Suprapubic skin (tissue), 4 donors: ENCODE measurements around the gene TBPL2. TPM values are rescaled to one million over a fixed set of nuclear protein-coding genes. Genes with fewer than 3 reads are reported as not detected.

Experiments used
- DNase-seq, 2 donors: peaks; one replicate each; pipeline ENCODE4 v3.0.0-alpha.2; 2019; ENCODE audit warnings: low spot score in 2 of 2
- H3K27ac ChIP-seq: fragments of 200-600 bp; sonication (generic); one replicate; pipeline ENCODE4 v1.5.1; 2019
- H3K27me3 ChIP-seq: fragments of 200-600 bp; sonication (generic); one replicate; pipeline ENCODE4 v1.5.1; 2019
- H3K36me3 ChIP-seq: fragments of 200-600 bp; sonication (generic); one replicate; pipeline ENCODE4 v1.5.1; 2019
- H3K4me1 ChIP-seq: fragments of 200-600 bp; sonication (generic); one replicate; pipeline ENCODE4 v1.5.1; 2019
- H3K4me3 ChIP-seq: fragments of 200-600 bp; sonication (generic); one replicate; pipeline ENCODE4 v1.5.1; 2019; ENCODE audit warnings: mild to moderate bottlenecking
- H3K9me3 ChIP-seq: fragments of 200-600 bp; sonication (generic); one replicate; pipeline ENCODE4 v1.5.1; 2019
- CTCF ChIP-seq, 2 donors: fragments of 200-600 bp in 1 of 2; fragments of 450-650 bp in 1 of 2; sonication (generic) in 1 of 2; IDR thresholded peaks; one replicate each; pipeline ENCODE4 v1.5.1; 2016 to 2019; ENCODE audit warnings: antibody characterized with exemption in 2 of 2, mild to moderate bottlenecking in 1 of 2, moderate library complexity in 1 of 2
- EP300 ChIP-seq: sonication (generic); formaldehyde crosslinking; IDR thresholded peaks from one replicate; pipeline ENCODE4 v1.6.1; 2017; ENCODE audit warnings: antibody characterized with exemption
- POLR2A ChIP-seq, 2 donors: fragments of 450-650 bp; IDR thresholded peaks; one replicate each; pipeline ENCODE4 v1.6.1; 2017; ENCODE audit warnings: antibody characterized with exemption in 2 of 2, mild to moderate bottlenecking in 2 of 2, moderate library complexity in 2 of 2
- POLR2AphosphoS5 ChIP-seq, 3 donors: sonication (generic); formaldehyde crosslinking; IDR thresholded peaks; one replicate each; pipeline ENCODE4 v1.6.1; 2017; ENCODE audit warnings: antibody characterized with exemption in 3 of 3
- WGBS: methylation state at CpG from one replicate; pipeline ENCODE4 v1.1.5; 2018; 5-methylcytosine and 5-hydroxymethylcytosine counted together
- total RNA-seq, 4 donors: library from RNA; depleted of rRNA; stranded (reverse); fragments of >200 nt; gene quantifications; one replicate each; pipeline ENCODE4 v1.1.0, GENCODE V29; 2016

Gene TBPL2
- total RNA-seq, 4 donors from 2014 or later: not detected

- Histone ChIP-seq H3K9me3 (no peaks in the 10 kb centered on the region), H3K27me3 (no peaks in the 10 kb centered on the region)
- WGBS: 78% methylated on average over 5 of the region's 5 CpGs
These were observed 36.1 kb downstream of the TBPL2 start for GRCh38 chr14:55404173-55404854.

GRCh38 chr14:55401751-55402150, 38.7 kb downstream of the TBPL2 start:
- 86% methylated on average over 6 of the region's 6 CpGs for WGBS
- H3K4me1 ChIP-seq: peaks cover 8% of the 10 kb centered on the region

More at GRCh38 chr14:55404173-55404854, 36.1 kb downstream of the TBPL2 start:
- Histone ChIP-seq H3K4me1 (peaks cover 6% of the 10 kb centered on the region), H3K4me3 (no peak overlapping the region), H3K27ac (no peak overlapping the region), H3K36me3 (no peaks in the 10 kb centered on the region)
- DNase-seq: no peak
- TF ChIP-seq EP300 (no peak), POLR2AphosphoS5 (IDR thresholded peaks at IDR 0.05) (no peak), CTCF (IDR thresholded peaks at IDR 0.05) (no peak)

GRCh38 chr14:55399852-55400251, 40.6 kb downstream of the TBPL2 start:
- peaks cover 10% of the 10 kb centered on the region for H3K36me3 ChIP-seq
- no peak overlapping the region for H3K27ac ChIP-seq
- H3K4me1 ChIP-seq: peaks cover 8% of the 10 kb centered on the region
- WGBS: 76% methylated on average over 2 of the region's 2 CpGs
- no peaks in the 10 kb centered on the region for H3K27me3 ChIP-seq
- DNase-seq: no peak
- H3K4me3 ChIP-seq: no peak overlapping the region
- H3K9me3 ChIP-seq: no peaks in the 10 kb centered on the region
- TF ChIP-seq CTCF (IDR thresholded peaks at IDR 0.05): no peak
- no peak for TF ChIP-seq POLR2A (IDR thresholded peaks at IDR 0.05)
- no peak for TF ChIP-seq POLR2AphosphoS5 (IDR thresholded peaks at IDR 0.05)
- no peak for TF ChIP-seq EP300

More at GRCh38 chr14:55401751-55402150, 38.7 kb downstream of the TBPL2 start:
- TF ChIP-seq POLR2A (IDR thresholded peaks at IDR 0.05) (no peak), POLR2AphosphoS5 (IDR thresholded peaks at IDR 0.05) (no peak), CTCF (IDR thresholded peaks at IDR 0.05) (no peak), EP300 (no peak)
- no peaks in the 10 kb centered on the region for H3K27me3 ChIP-seq
- no peak overlapping the region for H3K4me3 ChIP-seq
- no peak for DNase-seq
- H3K27ac ChIP-seq: no peak overlapping the region
- no peaks in the 10 kb centered on the region for H3K9me3 ChIP-seq
- no peaks in the 10 kb centered on the region for H3K36me3 ChIP-seq

- H3K9me3 ChIP-seq: no peaks in the 10 kb centered on the region
- peak overlapping the region; percentile 31 for H3K27ac ChIP-seq
- WGBS: 97% methylated on average over 1 of the region's 1 CpG
- peaks cover 8% of the 10 kb centered on the region for H3K4me1 ChIP-seq
- TF ChIP-seq CTCF (IDR thresholded peaks at IDR 0.05) (no peak), POLR2AphosphoS5 (IDR thresholded peaks at IDR 0.05) (no peak), EP300 (no peak), POLR2A (IDR thresholded peaks at IDR 0.05) (no peak)
- DNase-seq: no peak
- H3K27me3 ChIP-seq: no peaks in the 10 kb centered on the region
- H3K36me3 ChIP-seq: peaks cover 16% of the 10 kb centered on the region
- no peak overlapping the region for H3K4me3 ChIP-seq
These were observed 41.2 kb downstream of the TBPL2 start for GRCh38 chr14:55399183-55399582.

GRCh38 chr14:55398679-55399078, 41.7 kb downstream of the TBPL2 start:
- peaks cover 8% of the 10 kb centered on the region for H3K4me1 ChIP-seq
- H3K9me3 ChIP-seq: no peaks in the 10 kb centered on the region
- TF ChIP-seq CTCF (IDR thresholded peaks at IDR 0.05) (no peak), EP300 (no peak), POLR2A (IDR thresholded peaks at IDR 0.05) (no peak), POLR2AphosphoS5 (IDR thresholded peaks at IDR 0.05) (peak in 1 of 3 donors; percentile 23)
- no peaks in the 10 kb centered on the region for H3K27me3 ChIP-seq
- no peak overlapping the region for H3K4me3 ChIP-seq
- no peak for DNase-seq
- peaks cover 19% of the 10 kb centered on the region for H3K36me3 ChIP-seq
- 79% methylated on average over 5 of the region's 5 CpGs for WGBS
- no peak overlapping the region for H3K27ac ChIP-seq
